ENCODE data around the gene CACNA2D3.
"Not testable (repeated sequence)": the region's sequence is repeated elsewhere in the genome, so short reads cannot be mapped to it uniquely, and the experiment has no call there.

CACNA2D3 gene

DNA sequence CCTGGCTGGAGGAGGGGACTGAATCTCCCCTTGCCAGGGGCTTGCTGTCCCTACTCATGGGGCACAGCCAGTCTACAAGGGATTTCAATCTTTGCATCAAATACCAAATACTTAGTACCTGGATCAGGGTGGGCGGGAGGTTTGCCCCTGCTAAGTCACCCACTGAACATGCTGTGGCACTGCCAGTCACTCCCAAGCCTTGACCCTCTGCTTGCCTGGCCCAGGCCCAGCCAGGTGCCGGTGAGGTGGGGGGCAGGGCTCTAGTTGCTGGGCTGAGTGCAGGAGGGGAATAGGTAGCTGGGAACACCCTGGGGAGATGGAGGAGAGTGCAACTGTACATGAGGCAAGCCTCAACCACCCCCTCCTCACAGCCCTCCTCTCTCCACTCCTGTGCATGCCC, 941.8 kb downstream of the CACNA2D3 start:
- no peak for DNase-seq

DNA sequence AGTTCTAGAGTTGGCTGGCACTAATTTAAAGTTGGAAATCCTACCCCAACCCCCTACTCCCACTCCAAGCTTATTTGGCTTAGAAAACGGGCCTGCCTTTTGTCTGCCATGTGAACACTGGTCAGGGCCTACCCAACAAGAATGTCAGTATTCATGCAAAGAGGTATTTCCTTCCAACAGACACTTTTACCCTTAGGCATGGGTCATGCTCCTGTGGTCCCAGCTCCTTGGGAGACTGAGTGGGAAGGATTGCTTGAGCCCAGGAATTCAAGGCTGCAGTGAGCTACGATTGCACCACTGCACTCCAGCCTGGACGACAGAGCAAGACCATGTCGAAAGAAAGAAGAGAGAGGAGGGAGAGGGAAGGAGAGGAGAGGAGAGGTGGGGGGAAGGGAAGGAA, 943.0 kb downstream of the CACNA2D3 start:
- DNase-seq, result no peak

DNA sequence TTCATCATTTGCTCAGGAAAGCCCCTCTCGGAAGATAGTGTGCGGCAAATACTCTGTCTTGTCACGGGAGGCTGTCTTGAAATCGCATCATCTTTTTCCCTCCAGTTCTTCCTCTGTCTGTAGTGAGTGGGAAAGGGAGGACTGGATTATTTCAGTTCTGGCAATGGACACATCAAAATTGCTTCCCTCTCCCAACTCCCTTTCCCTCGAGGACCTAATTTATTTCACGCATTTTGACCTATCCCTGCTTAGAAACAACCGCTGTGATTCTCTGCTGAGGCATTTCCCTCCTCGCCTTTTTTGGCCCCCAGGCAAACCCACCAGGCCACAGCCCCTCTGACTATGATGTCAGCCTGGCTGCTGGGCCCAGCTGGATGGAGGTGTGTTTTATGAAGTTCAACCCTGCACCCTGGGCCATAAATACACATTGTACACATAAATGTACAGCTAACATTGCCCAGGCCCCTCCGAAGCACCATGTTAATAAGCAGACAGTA, 944.2 kb downstream of the CACNA2D3 start:
- no peak for DNase-seq

DNA sequence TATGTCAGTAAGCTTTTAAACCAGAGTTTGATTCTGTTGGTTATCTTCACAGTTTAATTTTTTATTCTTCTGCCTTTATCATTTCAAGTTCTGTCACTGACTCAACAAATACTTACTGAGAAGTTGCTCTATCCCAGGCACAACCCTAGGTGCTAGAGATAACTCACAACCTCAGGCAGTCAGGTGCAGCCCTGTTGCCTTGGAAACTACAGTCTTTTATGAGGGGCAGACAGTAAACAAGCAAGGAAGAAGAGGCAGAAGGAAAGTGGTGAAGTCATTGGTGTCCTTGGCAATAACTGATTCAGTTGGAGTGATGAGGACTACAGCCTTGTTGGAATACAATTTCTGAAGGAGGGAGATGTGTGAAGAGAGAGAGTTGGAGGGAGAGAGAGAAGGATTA, 947.6 kb downstream of the CACNA2D3 start:
- no peak for DNase-seq

DNA sequence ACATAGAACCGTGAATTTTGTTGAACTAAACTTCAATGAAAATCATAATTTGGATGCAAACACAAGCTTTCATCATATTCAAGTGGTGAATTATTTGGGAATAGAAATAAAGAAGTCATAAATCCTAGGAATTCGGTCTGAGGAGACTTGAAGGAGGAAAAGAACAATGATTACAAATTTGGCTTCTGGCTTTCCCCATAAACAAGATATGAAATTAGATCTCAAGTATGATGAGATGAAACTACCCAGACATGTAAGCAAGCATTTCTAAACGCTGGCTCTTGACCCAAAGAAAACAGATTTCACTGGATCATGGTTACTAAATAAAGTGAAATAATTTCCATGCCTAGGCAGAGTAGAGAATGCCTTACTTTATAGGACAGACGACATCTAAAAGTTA, 952.4 kb downstream of the CACNA2D3 start:
- no peak for DNase-seq

DNA sequence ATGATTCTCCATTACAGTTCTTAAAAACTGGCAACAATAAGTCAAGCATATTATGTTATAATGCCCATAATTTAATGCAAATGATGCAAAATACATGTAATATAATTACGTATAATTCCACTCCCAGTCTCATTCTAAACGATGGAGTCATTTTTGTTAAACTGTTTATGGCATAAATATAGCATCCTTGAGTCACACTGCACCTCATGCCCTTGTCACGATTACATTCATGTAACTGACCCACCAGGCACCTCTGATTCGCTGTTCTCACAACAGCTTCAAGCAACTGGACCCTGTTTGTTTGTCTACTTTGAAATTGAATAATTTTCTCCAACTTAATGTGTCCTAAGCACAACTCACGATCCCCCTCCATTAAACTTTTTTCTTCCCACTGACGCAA, 953.5 kb downstream of the CACNA2D3 start:
- DNase-seq, result no peak

DNA sequence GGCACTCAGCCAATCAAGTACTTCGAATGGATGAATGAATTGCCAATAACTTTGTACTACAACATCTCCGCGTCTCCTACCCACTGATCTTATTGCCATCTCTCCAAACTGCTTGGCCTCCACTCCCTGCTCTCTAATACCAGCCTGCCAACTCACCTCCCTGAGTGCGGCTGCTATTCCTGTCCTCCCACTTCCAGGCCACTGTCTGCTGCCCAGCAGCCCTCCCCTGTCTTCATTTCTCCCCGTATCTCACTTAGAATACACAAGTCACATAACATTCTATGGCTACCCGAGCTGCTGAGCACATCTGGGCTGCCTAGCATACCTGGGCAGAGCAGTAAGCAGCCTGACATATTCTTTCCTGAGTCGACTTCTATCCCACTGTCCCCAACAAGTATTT, 955.4 kb downstream of the CACNA2D3 start:
- no peak for DNase-seq

DNA sequence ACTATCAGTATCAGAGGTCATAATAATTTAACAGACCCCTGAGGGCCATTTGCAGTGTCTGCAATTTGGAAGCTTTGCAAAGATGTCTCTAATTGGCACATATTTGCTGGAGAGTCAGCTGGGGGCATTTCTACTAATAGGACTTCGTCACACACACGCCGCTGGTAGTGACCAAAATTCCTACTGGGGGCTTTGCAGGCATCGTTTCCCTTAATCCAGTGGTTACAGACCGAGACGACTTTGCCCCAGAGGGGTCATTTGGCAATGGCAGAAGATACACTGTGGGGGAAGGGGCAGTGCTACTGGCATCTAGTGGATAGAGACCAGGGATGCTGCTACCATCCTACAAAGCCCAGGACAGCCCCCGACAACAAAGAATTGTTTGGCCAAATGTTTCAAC, 956.5 kb downstream of the CACNA2D3 start:
- no peak for DNase-seq

DNA sequence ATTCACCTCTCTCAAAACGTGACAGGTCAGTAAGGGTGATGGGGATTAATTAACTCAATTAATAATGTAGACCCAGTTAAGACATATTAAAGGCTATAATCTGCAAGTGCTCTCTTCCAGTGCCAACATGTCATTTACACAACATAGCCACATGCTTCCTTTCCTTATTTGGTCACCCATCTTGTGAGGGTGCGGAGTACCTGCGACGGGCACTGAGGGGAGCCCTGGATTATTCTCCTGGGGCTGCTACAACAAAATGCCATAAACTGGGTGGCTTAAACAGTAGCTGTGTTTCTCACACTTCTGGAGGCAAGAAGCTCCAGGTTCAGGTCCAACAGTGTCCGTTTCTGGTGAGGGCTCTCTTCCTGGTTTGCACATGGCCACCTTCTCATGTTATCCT, 962.9 kb downstream of the CACNA2D3 start:
- no peak for DNase-seq

DNA sequence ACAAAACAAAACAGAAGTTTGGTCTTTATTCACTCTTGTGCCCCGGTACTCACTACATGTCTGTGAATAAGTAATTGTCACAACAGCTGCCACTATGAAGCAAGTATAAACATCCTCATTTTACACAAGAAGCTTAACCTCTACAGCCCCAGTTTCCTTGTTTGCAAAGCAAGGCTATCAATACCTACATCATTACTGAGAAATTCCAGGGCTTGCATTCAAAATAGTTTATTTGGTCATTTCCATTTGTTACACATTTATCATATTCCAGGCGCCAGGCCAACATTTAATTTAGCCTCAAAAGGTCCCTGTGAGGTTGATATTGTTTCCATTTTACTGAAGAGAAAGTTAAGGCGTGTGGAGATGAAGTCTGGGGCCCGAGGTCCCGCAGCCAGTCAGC, 966.9 kb downstream of the CACNA2D3 start:
- DNase-seq, result no peak

DNA sequence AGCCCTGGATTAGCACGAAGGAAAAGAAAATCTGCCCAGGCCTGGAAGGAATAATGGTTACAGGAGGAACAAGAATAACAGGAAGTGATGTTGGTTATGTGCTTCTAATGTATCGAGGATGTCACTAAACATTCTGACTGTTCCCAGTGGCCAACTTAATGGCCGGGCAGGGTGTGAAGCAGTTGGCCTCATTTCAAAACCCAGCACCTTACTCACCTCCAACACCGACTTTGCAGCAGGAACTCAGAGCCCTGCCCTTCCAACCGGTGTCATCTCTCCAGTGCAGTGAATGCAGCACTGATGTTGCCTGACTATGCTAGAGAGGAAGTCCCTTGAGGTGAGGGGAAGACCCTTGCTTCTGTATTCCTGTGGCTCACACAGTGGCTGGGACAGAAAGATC, 967.9 kb downstream of the CACNA2D3 start:
- no peak for DNase-seq

DNA sequence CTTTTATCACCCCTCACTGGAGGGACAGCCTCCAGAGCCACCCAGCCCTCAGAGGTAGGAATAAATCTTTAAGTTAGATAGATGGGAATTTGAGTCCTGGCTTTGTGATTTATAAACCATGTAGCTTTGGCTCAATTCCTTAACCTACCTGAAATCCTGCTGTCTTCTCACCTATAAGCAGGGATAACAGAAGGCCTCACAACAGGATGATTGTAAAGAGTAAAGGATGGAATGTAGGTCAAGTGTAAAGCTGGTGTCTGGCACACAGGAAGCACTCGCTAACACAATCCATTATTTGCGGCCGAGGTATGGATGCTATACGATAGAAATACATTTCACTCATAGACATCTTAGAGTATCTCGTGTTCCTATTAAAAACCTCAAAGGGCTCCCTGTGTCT, 968.4 kb downstream of the CACNA2D3 start:
- DNase-seq, result no peak

DNA sequence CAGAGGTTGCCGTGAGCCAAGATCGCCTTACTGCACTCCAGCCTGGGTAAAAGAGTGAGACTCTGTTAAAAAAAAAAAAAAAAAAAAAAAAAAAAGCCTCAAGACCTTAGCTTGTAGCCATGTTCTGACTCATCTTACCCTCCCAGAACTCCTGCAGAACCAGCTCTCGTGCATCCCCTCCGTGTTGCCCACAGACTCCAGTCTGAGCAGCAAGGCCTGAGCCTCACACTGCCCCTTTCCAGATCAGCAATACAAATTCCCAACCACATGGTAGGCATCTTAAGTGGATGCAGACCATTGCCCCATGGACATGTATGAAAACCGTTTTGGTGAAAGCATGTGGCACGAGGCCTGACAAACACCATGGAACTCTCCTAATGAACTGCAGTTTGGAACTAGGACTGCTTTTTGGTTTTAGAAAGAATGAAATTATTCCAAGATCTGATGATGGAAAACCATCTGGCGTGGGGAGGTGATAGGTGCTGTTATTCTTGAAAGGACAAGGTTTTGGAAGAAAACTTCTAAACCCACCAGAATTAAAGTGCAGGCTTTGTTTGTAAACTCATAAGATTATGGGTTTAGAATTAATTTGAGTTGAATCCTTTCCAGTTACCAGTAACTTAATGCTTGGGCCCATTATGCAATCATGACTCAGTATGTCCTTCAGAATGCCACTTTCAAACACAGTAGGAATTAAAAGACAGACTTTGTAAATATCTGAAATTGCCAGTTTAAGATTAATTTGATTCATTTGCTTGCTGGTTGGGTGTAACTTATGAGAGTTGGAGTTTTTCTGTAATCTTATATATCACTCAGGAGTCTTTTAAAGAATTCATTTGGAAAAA, 969.3 kb downstream of the CACNA2D3 start:
- no peak for DNase-seq

DNA sequence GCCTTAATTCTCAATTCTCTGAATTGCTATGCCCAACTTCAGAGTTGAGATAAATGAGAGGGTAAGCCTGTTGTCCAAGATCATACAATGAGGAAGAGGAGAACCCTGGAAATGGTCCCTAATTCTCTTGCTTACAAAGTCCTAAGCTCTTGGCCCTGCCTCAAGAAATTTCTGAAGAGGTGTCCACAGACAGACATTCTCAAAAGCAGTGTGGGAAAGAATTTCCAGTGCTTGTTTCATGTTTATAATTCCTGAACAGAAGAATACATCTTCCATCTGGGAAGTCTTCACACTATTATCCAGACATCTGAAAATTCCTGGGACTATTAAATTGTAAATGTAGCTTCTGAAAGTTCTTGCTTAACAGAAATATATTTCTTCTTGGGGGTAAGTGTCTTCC, 972.3 kb downstream of the CACNA2D3 start:
- no peak for DNase-seq

DNA sequence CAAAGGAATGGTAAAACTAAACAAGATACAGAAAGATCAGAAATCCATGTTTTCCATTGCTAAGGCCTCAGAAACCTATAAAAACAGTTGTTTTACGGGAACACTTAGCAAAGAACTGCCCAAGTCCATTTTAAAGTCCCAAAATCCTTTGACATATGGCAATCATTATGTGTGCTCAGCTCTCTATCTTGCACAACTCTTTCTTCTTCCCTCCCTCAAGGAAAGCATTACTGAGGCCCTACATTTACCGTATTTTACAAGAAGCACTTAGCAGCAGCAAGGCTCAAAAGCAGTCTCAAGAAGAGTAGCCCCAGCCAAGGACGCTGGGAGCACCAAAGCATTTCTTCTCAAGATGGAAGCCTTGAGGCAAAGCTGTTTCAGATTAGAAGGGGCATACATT, 975.1 kb downstream of the CACNA2D3 start:
- DNase-seq, result no peak

DNA sequence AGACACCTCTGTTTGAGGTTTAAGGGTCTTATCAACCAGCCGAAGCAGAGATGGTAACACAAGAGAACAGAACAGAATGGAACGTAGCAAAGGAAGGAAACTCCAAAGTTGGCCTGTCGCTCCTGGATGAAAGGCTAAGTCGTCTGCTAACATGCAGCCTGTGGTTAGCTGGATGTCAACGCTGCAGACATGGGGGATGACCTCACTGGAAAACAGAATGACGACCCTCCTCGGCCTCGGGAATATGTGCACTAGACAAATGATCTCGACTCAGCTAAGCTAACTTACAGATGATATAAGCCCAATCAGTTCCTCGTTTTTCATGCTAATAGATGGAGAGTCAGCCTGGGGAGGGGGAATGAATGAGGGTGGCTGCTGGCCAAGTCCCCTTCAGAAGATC, 983.3 kb downstream of the CACNA2D3 start:
- no peak for DNase-seq

DNA sequence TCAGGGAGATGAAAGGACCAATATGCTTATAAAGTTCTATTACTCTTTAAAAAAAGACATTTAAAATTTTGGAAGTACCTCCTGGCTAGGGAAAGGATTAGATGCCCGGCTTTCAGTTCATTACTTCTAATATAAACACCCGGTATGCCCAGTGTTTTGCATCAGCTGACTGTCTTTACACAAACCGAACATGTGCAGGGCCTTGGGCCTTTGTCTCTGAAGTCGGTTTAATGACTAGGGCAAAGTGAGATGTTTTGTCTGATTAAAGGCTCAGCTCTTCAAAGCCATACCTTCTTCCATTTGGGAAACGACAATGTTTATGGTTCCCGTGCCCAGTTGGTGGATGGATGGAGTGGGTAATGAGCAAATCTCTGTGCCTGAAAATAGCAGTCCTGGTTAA, 984.8 kb downstream of the CACNA2D3 start:
- DNase-seq, result no peak

DNA sequence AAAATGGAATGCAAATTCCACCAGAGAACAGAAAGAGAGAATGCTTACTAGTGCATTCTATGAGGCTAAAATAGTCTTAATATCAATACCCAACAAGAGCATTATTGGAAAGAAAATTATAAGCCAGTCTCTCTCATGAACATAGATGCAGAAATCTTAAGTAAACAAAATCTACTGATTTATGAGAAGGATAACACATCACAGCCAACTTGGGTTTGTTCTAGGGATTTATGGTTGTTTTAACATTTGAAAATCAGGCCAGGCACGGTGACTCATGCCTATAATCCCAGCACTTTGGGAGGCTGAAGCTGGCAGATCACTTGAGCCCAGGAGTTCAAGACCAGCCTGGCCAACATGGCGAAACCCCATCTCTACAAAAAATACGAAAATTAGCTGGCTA, 989.6 kb downstream of the CACNA2D3 start:
- not testable (repeated sequence) for DNase-seq

DNA sequence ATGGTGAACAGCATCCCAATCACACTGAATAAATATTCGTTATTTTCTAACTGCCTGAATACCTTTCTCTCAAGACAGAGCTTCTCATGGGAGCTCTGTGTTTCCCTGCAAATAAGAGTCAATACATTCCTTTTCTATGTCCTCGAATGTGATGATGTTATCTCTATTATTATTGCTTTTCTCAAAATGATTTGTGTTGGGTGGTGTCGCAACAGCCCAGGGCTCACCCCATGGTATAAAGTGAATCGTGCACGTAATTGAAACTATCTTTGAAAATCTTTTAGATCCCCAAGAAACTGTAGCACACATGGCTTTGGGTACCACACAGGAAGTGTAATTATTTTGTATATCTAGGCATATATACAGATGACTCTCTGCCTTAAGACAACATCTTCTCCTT, 996.1 kb downstream of the CACNA2D3 start:
- no peak for DNase-seq

DNA sequence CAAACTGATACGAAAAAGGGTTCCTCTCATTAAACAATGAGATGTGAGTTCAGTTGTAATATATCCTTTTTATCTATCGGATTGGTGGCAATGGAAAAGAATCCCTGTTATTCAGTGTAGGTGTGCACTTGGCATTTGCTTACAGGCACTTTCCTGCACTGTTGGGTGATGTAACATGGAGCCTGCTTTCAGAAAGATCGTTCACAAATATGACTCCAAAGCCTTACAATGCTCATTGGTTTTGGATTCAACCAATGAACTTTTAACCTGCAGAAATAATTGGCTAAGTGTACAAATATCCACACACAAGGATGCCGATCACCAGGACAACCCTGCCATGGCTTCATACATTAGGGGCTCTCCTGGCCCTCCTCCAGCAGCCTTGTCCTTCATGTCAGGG, 996.9 kb downstream of the CACNA2D3 start:
- no peak for DNase-seq

DNA sequence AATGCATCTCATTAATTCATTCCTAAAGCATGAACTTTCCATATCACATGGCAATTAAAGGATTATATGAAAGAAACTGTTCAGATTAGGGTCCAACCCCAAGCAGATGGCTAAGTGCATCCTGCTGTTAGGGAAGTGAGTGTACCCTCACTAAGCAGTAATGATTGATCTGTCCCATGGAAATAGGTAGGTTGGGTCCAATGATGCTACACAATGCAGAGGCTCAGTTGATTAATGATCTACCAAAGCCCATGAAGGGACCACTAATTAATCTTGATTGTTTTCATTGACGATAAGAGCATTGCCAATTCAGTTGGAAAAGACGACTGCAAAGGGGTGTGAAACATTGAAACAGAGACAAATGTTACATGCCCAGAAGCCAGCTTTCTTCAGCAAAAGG, 1000.0 kb downstream of the CACNA2D3 start:
- DNase-seq, result no peak

Measured in RPMI8226 (cell line).